IMR-90 (cell line): Measurements from ENCODE around the gene PLAGL1. TPM values are rescaled to one million over a fixed set of nuclear protein-coding genes. Genes with fewer than 3 reads are reported as not detected.

Source experiments
- ATAC-seq: fragments of 200-7000 bp; cut with Tn5 transposase; 2 replicates; pipeline ENCODE4 v1.9.1; 2020; ENCODE audit warnings: low read depth, mild to moderate bottlenecking, moderate library complexity
- BruUV-seq: library from RNA; stranded (reverse); fragments of 400-500 nt; replicated peaks from 2 replicates; lab custom pipeline; 2021; lab: Mats Ljungman, UMichigan
- CTCF ChIA-PET: fragments of 300-600 bp; formaldehyde crosslinking; extraction: SDS; loops from one replicate; lab custom pipeline; 2021; ENCODE audit warnings: antibody characterized with exemption; lab: Yijun Ruan, JAX
- POLR2A ChIA-PET: fragments of 300-600 bp; sonication (Branson Sonifier 250); formaldehyde crosslinking; loops from one replicate; lab custom pipeline; 2022; ENCODE audit warnings: antibody characterized with exemption; ENCODE audit not compliant: unreplicated experiment; lab: Charles Lee
- DNase-seq: peaks from one replicate; pipeline ENCODE4 v3.0.0; 2013
- H2AFZ ChIP-seq: replicated peaks from 2 replicates; pipeline ENCODE3; 2013; ENCODE audit warnings: low read length, mild to moderate bottlenecking; ENCODE audit not compliant: poor library complexity
- H2AK5ac ChIP-seq: 2 replicates; pipeline ENCODE4 v1.6.1; 2013; ENCODE audit warnings: low read depth, low read length, inconsistent platforms
- H2AK9ac ChIP-seq: replicated peaks from 2 replicates; pipeline ENCODE3; 2013; ENCODE audit warnings: mild to moderate bottlenecking, low read depth, low read length, moderate library complexity; ENCODE audit not compliant: poor library complexity
- H2BK120ac ChIP-seq: 2 replicates; pipeline ENCODE4 v1.6.1; 2013; ENCODE audit warnings: low read depth, low read length, inconsistent platforms
- H2BK15ac ChIP-seq: 3 replicates; pipeline ENCODE4 v1.6.1; 2013; ENCODE audit warnings: low read depth, low read length, inconsistent platforms
- H2BK20ac ChIP-seq: 2 replicates; pipeline ENCODE4 v1.6.1; 2013; ENCODE audit warnings: low read depth, mild to moderate bottlenecking, inconsistent platforms, low read length, moderate library complexity
- H2BK5ac ChIP-seq: 2 replicates; pipeline ENCODE4 v1.6.1; 2013; ENCODE audit warnings: mild to moderate bottlenecking, low read depth, low read length, inconsistent platforms; ENCODE audit not compliant: poor library complexity, severe bottlenecking
- H3K14ac ChIP-seq: replicated peaks from 2 replicates; pipeline ENCODE4 v1.6.1; 2013; ENCODE audit warnings: low read depth, low read length, inconsistent platforms
- H3K18ac ChIP-seq: 2 replicates; pipeline ENCODE4 v1.6.1; 2013; ENCODE audit warnings: low read depth, low read length, control low read depth
- H3K23ac ChIP-seq: 2 replicates; pipeline ENCODE4 v1.6.1; 2013; ENCODE audit warnings: low read depth, low read length, inconsistent platforms
- H3K27ac ChIP-seq: 2 replicates; pipeline ENCODE4 v1.5.1; 2013; ENCODE audit warnings: mild to moderate bottlenecking, control low read depth, low read length; ENCODE audit not compliant: insufficient read depth
- H3K27me3 ChIP-seq: 2 replicates; pipeline ENCODE4 v1.6.1; 2013; ENCODE audit warnings: low read length; ENCODE audit not compliant: control insufficient read depth, insufficient read depth
- H3K36me3 ChIP-seq: 2 replicates; pipeline ENCODE4 v1.6.1; 2013; ENCODE audit warnings: low read length, mixed read lengths; ENCODE audit not compliant: control insufficient read depth, insufficient read depth
- H3K4ac ChIP-seq: 2 replicates; pipeline ENCODE4 v1.6.1; 2013; ENCODE audit warnings: low read depth, low read length, inconsistent platforms
- H3K4me1 ChIP-seq: 2 replicates; pipeline ENCODE4 v1.6.1; 2013; ENCODE audit warnings: low read length, mixed read lengths; ENCODE audit not compliant: control insufficient read depth, insufficient read depth
- H3K4me2 ChIP-seq: 2 replicates; pipeline ENCODE4 v1.6.1; 2013; ENCODE audit warnings: low read depth, mild to moderate bottlenecking, control low read depth, low read length, moderate library complexity
- H3K4me3 ChIP-seq: 2 replicates; pipeline ENCODE4 v1.5.1; 2013; ENCODE audit warnings: low read depth, mild to moderate bottlenecking, control low read depth, low read length, moderate library complexity; ENCODE audit not compliant: insufficient read depth
- H3K56ac ChIP-seq: 2 replicates; pipeline ENCODE4 v1.6.1; 2013; ENCODE audit warnings: low read length, inconsistent platforms; ENCODE audit not compliant: insufficient read depth; ENCODE audit errors: extremely low read depth
- H3K79me1 ChIP-seq, 2 experiments: 2 replicates each; pipeline ENCODE4 v1.6.1; 2013; ENCODE audit warnings: low read length in 2 of 2, inconsistent platforms in 1 of 2, low read depth in 1 of 2
- H3K9ac ChIP-seq: 2 replicates; pipeline ENCODE4 v1.6.1; 2013; ENCODE audit warnings: low read depth, low read length, control low read depth
- H3K9me1 ChIP-seq: 2 replicates; pipeline ENCODE4 v1.6.1; 2013; ENCODE audit warnings: low read length, inconsistent platforms; ENCODE audit not compliant: insufficient read depth
- H3K9me3 ChIP-seq: 2 replicates; pipeline ENCODE4 v1.6.1; 2013; ENCODE audit warnings: low read length; ENCODE audit not compliant: control insufficient read depth, insufficient read depth
- H4K20me1 ChIP-seq: 2 replicates; pipeline ENCODE4 v1.6.1; 2013; ENCODE audit warnings: low read length, inconsistent platforms; ENCODE audit not compliant: insufficient read depth
- H4K5ac ChIP-seq: 2 replicates; pipeline ENCODE4 v1.6.1; 2013; ENCODE audit warnings: mild to moderate bottlenecking, low read depth, low read length, control low read depth
- H4K8ac ChIP-seq, 2 experiments: 2 replicates each; pipeline ENCODE4 v1.6.1; 2013; ENCODE audit warnings: low read depth in 2 of 2, low read length in 2 of 2, control low read depth in 1 of 2, inconsistent platforms in 1 of 2
- H4K91ac ChIP-seq: 2 replicates; pipeline ENCODE4 v1.6.1; 2013; ENCODE audit warnings: low read depth, low read length, inconsistent platforms; ENCODE audit not compliant: insufficient read depth
- BHLHE40 ChIP-seq: fragments of 150-350 bp; IDR thresholded peaks from 2 replicates; pipeline ENCODE4 v1.6.1; 2016; ENCODE audit warnings: mild to moderate bottlenecking, low read depth, low read length
- CEBPB ChIP-seq: IDR thresholded peaks from 2 replicates; pipeline ENCODE4 v1.6.1; 2012; ENCODE audit warnings: low read depth, low read length, improper control_type of control experiment
- CHD1 ChIP-seq: IDR thresholded peaks from 2 replicates; pipeline ENCODE4 v1.6.1; 2012; ENCODE audit warnings: low read depth, low read length, improper control_type of control experiment
- ELK1 ChIP-seq: fragments of 150-350 bp; IDR thresholded peaks from 2 replicates; pipeline ENCODE4 v1.6.1; 2016; ENCODE audit warnings: low read depth, mild to moderate bottlenecking, low read length, moderate library complexity, borderline replicate concordance
- MAFK ChIP-seq: IDR thresholded peaks from 2 replicates; pipeline ENCODE4 v1.6.1; 2012; ENCODE audit warnings: low read depth, low read length, improper control_type of control experiment
- NFE2L2 ChIP-seq: fragments of 150-350 bp; IDR thresholded peaks from 2 replicates; pipeline ENCODE4 v1.6.1; 2016; ENCODE audit warnings: low read depth, mild to moderate bottlenecking, low read length
- POLR2A ChIP-seq: IDR thresholded peaks from 2 replicates; pipeline ENCODE4 v1.6.1; 2012; ENCODE audit warnings: mild to moderate bottlenecking, low read depth, low read length
- RAD21 ChIP-seq: IDR thresholded peaks from 2 replicates; pipeline ENCODE4 v1.6.1; 2012; ENCODE audit warnings: low read length, improper control_type of control experiment
- WGBS, 2 experiments: methylation state at CpG; one replicate each; pipeline versions ENCODE4 v1.1.5 to v1.1.7; 2013; ENCODE audit warnings: missing lambda C conversion rate in 2 of 2; ENCODE audit not compliant: insufficient read length in 1 of 2; ENCODE audit errors: extremely low coverage in 2 of 2; 5-methylcytosine and 5-hydroxymethylcytosine counted together
- dilution Hi-C: fragments of 300-500 bp; cut with HindIII; formaldehyde crosslinking; loops from one replicate; pipeline ENCODE4 v1.14.3; 2018; ENCODE audit warnings: low sequenced_read_pairs; ENCODE audit not compliant: unreplicated experiment
- in situ Hi-C: fragments of 300-500 bp; cut with MboI; formaldehyde crosslinking; loops from 3 replicates; pipeline ENCODE4 v1.14.3; 2019; ENCODE audit warnings: low sequenced_read_pairs, inconsistent platforms, mixed read lengths
- intact Hi-C: fragments of 100-400 bp; cut with micrococcal nuclease; formaldehyde crosslinking; loops from 2 replicates; pipeline ENCODE4 v1.10.0; 2022
- polyA plus RNA-seq, 3 experiments: library from polyadenylated mRNA; depleted of rRNA; stranded (reverse); fragments of >200 nt; gene quantifications; 2 replicates each; pipeline ENCODE4 v1.2.3, GENCODE V29; 2012; ENCODE audit warnings: low replicate concordance in 1 of 3
- total RNA-seq: library from RNA; depleted of rRNA; stranded (reverse); fragments of >200 nt; gene quantifications from 2 replicates; pipeline ENCODE4 v1.2.3, GENCODE V29; 2012

PLAGL1 gene
- total and polyA plus RNA-seq, 2 of the 4 experiments (the other 2 are of a cell fraction), result 23.3 to 73.8 TPM

GRCh38 chr6:143949535-143949934, 58.5 kb downstream of the PLAGL1 start:
- no peak overlapping the region for H3K18ac ChIP-seq
- no peak overlapping the region for H3K4ac ChIP-seq
- dilution Hi-C loops (no loop called here), in situ Hi-C loops (no loop called here), intact Hi-C loops (loop anchor here (10.0 kb wide), 1 partner anchor 255 kb away; no protein-coding TSS in a partner anchor)
- no peaks in the 10 kb centered on the region for H3K4me1 ChIP-seq
- H2BK20ac ChIP-seq, result no peak overlapping the region
- H2BK5ac ChIP-seq, result no peak overlapping the region
- H2BK15ac ChIP-seq, result no peak overlapping the region
- no peak overlapping the region for H2AK5ac ChIP-seq
- TF ChIP-seq MAFK (no peak), ELK1 (no peak), POLR2A (no peak), RAD21 (no peak), BHLHE40 (no peak), NFE2L2 (no peak), CHD1 (no peak), CEBPB (no peak)
- no peak overlapping the region for H3K9ac ChIP-seq
- no peak overlapping the region for H2AFZ ChIP-seq
- no peak overlapping the region for H2AK9ac ChIP-seq
- H3K36me3 ChIP-seq, result peaks cover 16% of the 10 kb centered on the region
- ChIA-PET POLR2A (no interaction called here), CTCF (no interaction called here)
- WGBS, 2 experiments, result no CpG with 5 or more reads among the region's 1 CpG
- no peak overlapping the region for H3K27ac ChIP-seq
- H3K56ac ChIP-seq, result no peak overlapping the region
- H3K14ac ChIP-seq, result no peak overlapping the region
- ATAC-seq (no peak), DNase-seq (no peak)
- H4K91ac ChIP-seq, result no peak overlapping the region
- H4K20me1 ChIP-seq, result no peaks in the 10 kb centered on the region
- BruUV-seq, result no TSS peak
- H2BK120ac ChIP-seq, result no peak overlapping the region
- 0 out of 2 replicates have a peak, but pooled peaks cover 2% of the 10 kb centered on the region for H3K27me3 ChIP-seq
- H3K79me1 ChIP-seq, result no peaks in the 10 kb centered on the region
- H4K8ac ChIP-seq, result no peak overlapping the region
- H3K9me1 ChIP-seq, result no peaks in the 10 kb centered on the region
- H3K4me2 ChIP-seq, result no peak overlapping the region
- no peak overlapping the region for H3K23ac ChIP-seq
- H3K4me3 ChIP-seq, result no peak overlapping the region
- no peaks in the 10 kb centered on the region for H3K9me3 ChIP-seq
- no peak overlapping the region for H4K5ac ChIP-seq
